Measurements from ENCODE around the gene PAX1. TPM values are rescaled to one million over a fixed set of nuclear protein-coding genes. Genes with fewer than 3 reads are reported as not detected.

The PAX1 gene
- total RNA-seq, 1 donor from 2014 or later: not detected

- DNase-seq (no peak), ATAC-seq (ENCODE audit: poor library complexity) (no peak)
- intact Hi-C loops (cut with DNase I): no loop called here
Measured at GRCh38 chr20:21702016-21702415, 3.4 kb upstream of the PAX1 start.

GRCh38 chr20:21702553-21703470 is 2.7 kb upstream of the PAX1 start:
- intact Hi-C loops (cut with DNase I): no loop called here
- ATAC-seq (ENCODE audit: poor library complexity) (peak; percentile 59), DNase-seq (peak; percentile 60)

GRCh38 chr20:21703717-21704407 is 1.6 kb upstream of the PAX1 start:
- DNase-seq: no peak
- intact Hi-C loops (cut with DNase I): no loop called here
- ATAC-seq (ENCODE audit: poor library complexity): no peak

- intact Hi-C loops (cut with DNase I): no loop called here
- DNase-seq (no peak), ATAC-seq (ENCODE audit: poor library complexity) (no peak)
Measured at GRCh38 chr20:21704408-21705385, 767 bp upstream of the PAX1 start.

GRCh38 chr20:21706261-21707195 is 1.1 kb downstream of the PAX1 start:
- ATAC-seq (ENCODE audit: poor library complexity) (no peak), DNase-seq (no peak)
- intact Hi-C loops (cut with DNase I): no loop called here

- no peak for DNase-seq
- intact Hi-C loops (cut with DNase I): no loop called here
- no peak for ATAC-seq (ENCODE audit: poor library complexity)
Measured at GRCh38 chr20:21707267-21707666, 1.8 kb downstream of the PAX1 start.

GRCh38 chr20:21707999-21708737 is 2.7 kb downstream of the PAX1 start:
- intact Hi-C loops (cut with DNase I): no loop called here
- DNase-seq: no peak
- no peak for ATAC-seq (ENCODE audit: poor library complexity)

GRCh38 chr20:21708738-21709534 is 3.5 kb downstream of the PAX1 start:
- intact Hi-C loops (cut with DNase I): no loop called here
- ATAC-seq (ENCODE audit: poor library complexity): no peak
- no peak for DNase-seq

GRCh38 chr20:21709535-21709904 is 4.1 kb downstream of the PAX1 start:
- intact Hi-C loops (cut with DNase I): no loop called here
- no peak for ATAC-seq (ENCODE audit: poor library complexity)

GRCh38 chr20:21710341-21710740 is 4.9 kb downstream of the PAX1 start:
- DNase-seq: no peak
- no peak for ATAC-seq (ENCODE audit: poor library complexity)
- intact Hi-C loops (cut with DNase I): loop anchor here (10.0 kb wide), 1 partner anchor 604 kb away; no protein-coding TSS in a partner anchor

More at GRCh38 chr20:21709535-21709904, 4.1 kb downstream of the PAX1 start:
- no peak for DNase-seq

- DNase-seq (no peak), ATAC-seq (ENCODE audit: poor library complexity) (no peak)
- intact Hi-C loops (cut with DNase I): loop anchor here (10.0 kb wide), 1 partner anchor 604 kb away; no protein-coding TSS in a partner anchor
Measured at GRCh38 chr20:21710863-21711431, 5.5 kb downstream of the PAX1 start.

GRCh38 chr20:21712443-21713059 is 7.1 kb downstream of the PAX1 start:
- no peak for ATAC-seq (ENCODE audit: poor library complexity)
- intact Hi-C loops (cut with DNase I): loop anchor here (10.0 kb wide), 1 partner anchor 602 kb away; no protein-coding TSS in a partner anchor
- no peak for DNase-seq

GRCh38 chr20:21713470-21713869 is 8.0 kb downstream of the PAX1 start:
- intact Hi-C loops (cut with DNase I): loop anchor here (10.0 kb wide), 1 partner anchor 601 kb away; no protein-coding TSS in a partner anchor
- no peak for DNase-seq
- ATAC-seq (ENCODE audit: poor library complexity): no peak

- intact Hi-C loops (cut with DNase I): loop anchor here (10.0 kb wide), 1 partner anchor 601 kb away; no protein-coding TSS in a partner anchor
- no peak for DNase-seq
- ATAC-seq (ENCODE audit: poor library complexity): no peak
Measured at GRCh38 chr20:21713901-21714296, 8.4 kb downstream of the PAX1 start.
